ENCODE measurements around the gene MACROD2.

Gene MACROD2

GRCh38 chr20:15603506-15603905 lies 1608.2 kb downstream of the MACROD2 start:
- TF ChIP-seq, protein P1, sequence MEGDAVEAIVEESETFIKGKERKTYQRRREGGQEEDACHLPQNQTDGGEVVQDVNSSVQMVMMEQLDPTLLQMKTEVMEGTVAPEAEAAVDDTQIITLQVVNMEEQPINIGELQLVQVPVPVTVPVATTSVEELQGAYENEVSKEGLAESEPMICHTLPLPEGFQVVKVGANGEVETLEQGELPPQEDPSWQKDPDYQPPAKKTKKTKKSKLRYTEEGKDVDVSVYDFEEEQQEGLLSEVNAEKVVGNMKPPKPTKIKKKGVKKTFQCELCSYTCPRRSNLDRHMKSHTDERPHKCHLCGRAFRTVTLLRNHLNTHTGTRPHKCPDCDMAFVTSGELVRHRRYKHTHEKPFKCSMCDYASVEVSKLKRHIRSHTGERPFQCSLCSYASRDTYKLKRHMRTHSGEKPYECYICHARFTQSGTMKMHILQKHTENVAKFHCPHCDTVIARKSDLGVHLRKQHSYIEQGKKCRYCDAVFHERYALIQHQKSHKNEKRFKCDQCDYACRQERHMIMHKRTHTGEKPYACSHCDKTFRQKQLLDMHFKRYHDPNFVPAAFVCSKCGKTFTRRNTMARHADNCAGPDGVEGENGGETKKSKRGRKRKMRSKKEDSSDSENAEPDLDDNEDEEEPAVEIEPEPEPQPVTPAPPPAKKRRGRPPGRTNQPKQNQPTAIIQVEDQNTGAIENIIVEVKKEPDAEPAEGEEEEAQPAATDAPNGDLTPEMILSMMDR (IDR thresholded peaks at IDR 0.05; ENCODE audit: low read depth, low read length) = no peak
- DNase-seq (ENCODE audit: extremely low read depth, low read depth) = no peak

DNA sequence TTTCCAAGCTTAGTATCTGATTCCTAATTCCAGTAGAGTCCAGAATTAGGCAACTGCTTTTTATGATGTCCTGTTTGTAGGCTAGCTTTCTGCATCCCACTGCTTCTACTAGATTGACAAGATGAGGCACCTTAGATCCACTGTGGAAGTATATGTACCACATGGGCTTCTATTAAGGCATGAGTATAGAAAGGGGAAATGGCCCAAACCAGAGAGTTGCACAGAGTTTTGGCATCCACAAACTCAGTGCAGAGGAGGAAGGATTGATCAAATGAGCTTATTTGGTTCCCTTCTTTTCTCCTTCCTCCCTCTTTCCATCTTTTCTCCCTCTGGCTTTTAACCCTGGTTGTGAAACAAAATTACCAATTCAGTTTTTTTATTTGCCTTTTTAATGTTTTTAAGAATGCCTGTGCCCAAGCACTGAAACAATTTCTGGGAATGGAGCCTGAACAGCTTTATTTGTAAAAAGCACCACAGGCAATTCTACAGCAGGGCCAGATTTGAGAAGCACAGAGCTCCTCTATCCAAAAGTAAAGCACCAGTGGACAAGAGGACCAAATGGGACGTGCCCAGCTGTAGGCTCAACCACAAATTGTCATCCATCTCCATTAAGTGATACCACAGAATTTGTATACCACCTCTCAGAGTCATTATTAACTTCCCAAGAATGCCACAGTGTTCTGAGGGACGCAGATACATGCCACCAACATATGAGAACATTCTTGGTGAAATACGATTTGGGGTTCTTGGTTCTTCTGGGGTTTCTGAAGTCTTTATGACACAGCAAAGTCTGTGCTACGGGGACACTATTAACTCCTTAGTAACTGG lies 1608.9 kb downstream of the MACROD2 start:
- DNase-seq (ENCODE audit: extremely low read depth, low read depth) = no peak
- TF ChIP-seq, protein P1 (IDR thresholded peaks at IDR 0.05; ENCODE audit: low read depth, low read length) = no peak

DNA sequence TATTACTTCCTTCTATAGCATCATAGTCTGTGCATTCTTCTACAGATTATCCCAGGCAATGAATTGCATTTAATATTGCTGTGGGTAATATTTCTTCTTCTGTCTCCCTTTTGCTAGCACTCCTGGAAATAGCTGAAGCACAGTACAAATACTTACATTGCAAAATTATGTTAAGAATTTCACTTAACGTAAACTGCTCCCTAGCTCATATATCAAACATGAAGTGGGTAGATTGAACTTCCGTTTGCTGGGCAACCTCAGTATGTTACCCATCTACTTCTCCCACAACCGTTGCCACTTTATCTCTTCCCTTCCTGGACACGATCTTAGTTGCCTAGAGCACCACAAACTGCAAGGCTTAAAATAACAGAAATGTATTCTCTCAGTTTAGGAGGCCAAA lies 1614.6 kb downstream of the MACROD2 start:
- TF ChIP-seq, protein P1 (IDR thresholded peaks at IDR 0.05; ENCODE audit: low read depth, low read length) = no peak

DNA sequence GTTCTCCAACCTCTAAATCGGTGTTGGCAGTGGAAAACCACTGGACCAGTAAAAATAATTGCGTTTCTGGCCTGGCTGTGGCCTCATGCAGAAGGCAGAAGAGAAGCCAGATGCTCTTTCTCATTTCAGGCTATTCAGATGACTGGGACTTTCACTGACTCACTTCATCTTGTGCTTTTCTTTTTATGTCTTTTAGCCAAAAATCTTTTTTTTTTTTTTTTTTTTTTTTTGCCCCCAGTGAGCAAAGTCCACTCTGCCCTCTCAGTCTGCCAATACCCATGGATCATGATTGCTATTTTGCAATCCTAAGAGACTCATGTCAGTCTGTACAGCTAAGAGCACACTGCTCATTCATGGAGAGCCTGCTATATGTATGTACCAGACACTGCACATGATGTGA lies 1615.5 kb downstream of the MACROD2 start:
- TF ChIP-seq, protein P1 (IDR thresholded peaks at IDR 0.05; ENCODE audit: low read depth, low read length) = no peak
- no peak for DNase-seq (ENCODE audit: extremely low read depth, low read depth)

More for the DNA sequence above, 1614.6 kb downstream of the MACROD2 start:
- DNase-seq (ENCODE audit: extremely low read depth, low read depth) = no peak

GRCh38 chr20:15611541-15611940 lies 1616.2 kb downstream of the MACROD2 start:
- TF ChIP-seq, protein P1 (IDR thresholded peaks at IDR 0.05; ENCODE audit: low read depth, low read length) = no peak

DNA sequence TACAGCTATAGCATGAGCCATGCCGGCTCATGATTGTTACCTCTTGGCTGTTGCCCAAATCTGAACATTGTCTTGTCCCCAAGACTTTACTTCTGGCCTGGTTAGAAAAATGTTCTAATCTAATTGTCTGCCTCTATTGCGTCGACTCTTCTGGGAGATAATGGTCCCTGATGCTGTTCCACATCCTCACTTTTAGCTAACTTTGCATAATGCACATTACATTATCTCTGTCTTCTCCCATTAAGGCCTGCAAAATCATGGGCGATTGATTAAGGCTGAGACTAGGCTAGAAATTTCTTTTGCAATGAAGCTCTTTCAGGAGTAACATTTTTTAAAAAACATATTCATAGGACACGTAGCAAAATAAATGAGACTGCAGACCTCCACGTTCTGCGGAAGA lies 1616.9 kb downstream of the MACROD2 start:
- TF ChIP-seq, protein P1 (IDR thresholded peaks at IDR 0.05; ENCODE audit: low read depth, low read length) = no peak
- no peak for DNase-seq (ENCODE audit: extremely low read depth, low read depth)

More at GRCh38 chr20:15611541-15611940, 1616.2 kb downstream of the MACROD2 start:
- no peak for DNase-seq (ENCODE audit: extremely low read depth, low read depth)

DNA sequence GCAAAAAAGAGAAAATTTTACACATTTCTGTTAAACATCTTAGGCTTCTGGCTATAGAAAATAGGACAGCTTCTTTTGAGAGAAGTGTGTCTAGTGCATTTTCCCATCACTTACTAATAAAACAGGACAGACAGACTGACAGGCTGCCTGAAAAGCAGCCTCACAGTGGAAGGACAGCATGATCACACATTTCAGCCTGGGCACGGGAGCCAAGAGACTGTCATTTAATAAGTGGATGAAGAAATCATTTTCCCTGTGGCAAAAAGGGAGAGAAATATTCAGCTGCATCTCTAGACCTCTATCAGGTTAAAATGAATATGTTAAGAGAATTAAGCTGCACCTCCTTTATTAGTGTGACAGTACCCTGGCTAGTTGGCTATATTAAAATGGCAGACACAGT lies 1617.5 kb downstream of the MACROD2 start:
- TF ChIP-seq, protein P1 (IDR thresholded peaks at IDR 0.05; ENCODE audit: low read depth, low read length) = no peak
- DNase-seq (ENCODE audit: extremely low read depth, low read depth) = no peak

Measured in AG09319 (cell line).